Thymus (tissue), 11 donors: ENCODE data around the gene KCNJ5. TPM values are rescaled to one million over a fixed set of nuclear protein-coding genes. Genes with fewer than 3 reads are reported as not detected.

Experiments
- DNase-seq, 9 donors: peaks; one replicate each; pipeline ENCODE4 v3.0.0-alpha.2; 2013; ENCODE audit warnings: low spot score in 9 of 9, low read depth in 6 of 9, missing footprints in 1 of 9
- H3K27ac ChIP-seq, 2 donors: one replicate each; pipeline ENCODE4 v1.5.1; 2013; ENCODE audit warnings: control low read depth in 1 of 2, low read depth in 1 of 2, low read length in 1 of 2, mild to moderate bottlenecking in 1 of 2, moderate library complexity in 1 of 2
- H3K27me3 ChIP-seq, 2 donors: one replicate each; pipeline ENCODE4 v1.5.1; 2013; ENCODE audit warnings: low read length in 1 of 2; ENCODE audit not compliant: control insufficient read depth in 2 of 2, insufficient read depth in 1 of 2
- H3K36me3 ChIP-seq, 2 donors: one replicate each; pipeline ENCODE4 v1.5.1; 2013; ENCODE audit warnings: low read length in 1 of 2, mild to moderate bottlenecking in 1 of 2, moderate library complexity in 1 of 2; ENCODE audit not compliant: control insufficient read depth in 2 of 2, insufficient read depth in 2 of 2
- H3K4me1 ChIP-seq, 2 donors: one replicate each; pipeline ENCODE4 v1.5.1; 2013; ENCODE audit warnings: low read length in 2 of 2; ENCODE audit not compliant: control insufficient read depth in 2 of 2, insufficient read depth in 2 of 2
- H3K4me3 ChIP-seq, 2 donors: one replicate each; pipeline ENCODE4 v1.5.1; 2013; ENCODE audit warnings: low read length in 2 of 2, control low read depth in 1 of 2, mild to moderate bottlenecking in 1 of 2
- H3K9me3 ChIP-seq, 2 donors: one replicate each; pipeline ENCODE4 v1.5.1; 2013; ENCODE audit warnings: low read length in 1 of 2, mild to moderate bottlenecking in 1 of 2; ENCODE audit not compliant: control insufficient read depth in 2 of 2, insufficient read depth in 1 of 2
- WGBS: extraction: QIAGEN DNeasy Blood & Tissue Kit; methylation state at CpG from one replicate; pipeline ENCODE4 v1.1.7; 2013; 5-methylcytosine and 5-hydroxymethylcytosine counted together
- polyA plus RNA-seq: library from polyadenylated mRNA; stranded (reverse); fragments of 200-250 nt; gene quantifications from one replicate; pipeline ENCODE4 v1.2.3, GENCODE V29; 2013
- total RNA-seq: library from RNA; stranded (reverse); fragments of 120-200 nt; gene quantifications from one replicate; pipeline ENCODE4 v1.2.4, GENCODE V29; 2013
- donor health status: healthy.

KCNJ5 gene
- total and polyA plus RNA-seq, 2 donors: 0.55 to 7.2 TPM

DNA sequence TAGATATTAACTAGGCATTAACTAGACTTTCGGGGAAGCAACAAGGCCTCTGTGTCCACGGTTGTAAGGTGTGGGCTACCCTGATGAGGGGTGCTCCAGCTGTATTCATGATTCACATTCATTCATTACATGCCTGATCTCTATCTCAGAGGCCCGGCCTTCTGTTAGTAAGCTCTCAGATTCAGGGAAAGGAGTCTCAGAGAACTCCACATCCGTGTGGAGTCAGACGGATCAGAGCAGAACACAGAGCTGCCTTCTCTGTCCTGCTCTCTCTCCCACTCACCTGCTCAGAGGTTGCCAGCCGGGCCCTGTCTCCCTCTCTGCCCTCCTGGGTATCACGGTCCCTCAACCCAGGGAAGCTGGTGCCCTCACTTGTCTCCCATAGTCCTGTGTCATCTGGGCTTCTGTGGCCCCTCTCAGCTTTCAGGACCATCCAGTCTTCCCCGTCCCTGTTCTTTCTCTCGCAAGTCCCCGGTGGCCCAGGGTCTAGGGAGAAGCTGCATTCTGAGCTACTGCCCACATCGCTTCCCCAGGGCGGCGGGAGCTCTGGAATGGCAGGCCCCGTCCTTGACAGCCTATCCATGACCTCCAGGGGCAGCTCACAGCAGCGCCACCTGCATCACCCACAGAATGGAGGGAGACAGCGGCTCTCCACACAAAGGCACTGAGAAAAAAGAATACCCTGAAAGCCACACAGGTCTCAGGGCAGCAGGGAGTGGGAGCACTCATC lies 47.2 kb downstream of the KCNJ5 start:
- no peak overlapping the region for H3K4me3 ChIP-seq
- DNase-seq: no peak
- no peak overlapping the region for H3K27ac ChIP-seq
- H3K27me3 ChIP-seq: peaks cover 0 to 4% of the 10 kb centered on the region in 2 donors
- H3K4me1 ChIP-seq: peaks cover 0 to 15% of the 10 kb centered on the region in 2 donors
- no peaks in the 10 kb centered on the region for H3K9me3 ChIP-seq
- no peaks in the 10 kb centered on the region for H3K36me3 ChIP-seq
- WGBS: 97% methylated on average over 16 of the region's 16 CpGs

DNA sequence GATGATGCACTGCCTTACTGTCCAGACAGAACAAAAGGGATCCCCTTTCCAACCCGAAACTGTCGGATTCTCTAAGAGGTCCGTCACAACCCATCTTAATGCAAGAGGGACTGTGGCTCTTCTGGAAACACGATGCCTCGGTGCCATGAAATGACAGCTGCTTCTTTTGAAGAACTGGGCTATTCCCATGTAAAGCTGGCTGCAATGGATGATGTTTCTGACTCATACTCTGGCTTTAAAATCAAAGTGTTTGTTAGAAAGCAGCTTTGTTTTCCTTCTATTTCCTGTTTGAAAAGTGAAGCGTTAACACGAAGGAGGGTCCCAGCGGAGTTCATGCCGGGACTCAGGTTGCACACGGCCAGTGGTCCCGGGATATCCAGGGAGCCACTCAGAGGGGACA lies 48.4 kb downstream of the KCNJ5 start:
- Histone ChIP-seq H3K4me1 (peaks cover 0 to 15% of the 10 kb centered on the region in 2 donors), H3K36me3 (no peaks in the 10 kb centered on the region), H3K27ac (peak overlapping the region in 1 of 2 donors; percentile 50), H3K9me3 (no peaks in the 10 kb centered on the region), H3K27me3 (peaks cover 0 to 4% of the 10 kb centered on the region in 2 donors), H3K4me3 (no peak overlapping the region)
- no peak for DNase-seq
- 93% methylated on average over 11 of the region's 11 CpGs for WGBS

DNA sequence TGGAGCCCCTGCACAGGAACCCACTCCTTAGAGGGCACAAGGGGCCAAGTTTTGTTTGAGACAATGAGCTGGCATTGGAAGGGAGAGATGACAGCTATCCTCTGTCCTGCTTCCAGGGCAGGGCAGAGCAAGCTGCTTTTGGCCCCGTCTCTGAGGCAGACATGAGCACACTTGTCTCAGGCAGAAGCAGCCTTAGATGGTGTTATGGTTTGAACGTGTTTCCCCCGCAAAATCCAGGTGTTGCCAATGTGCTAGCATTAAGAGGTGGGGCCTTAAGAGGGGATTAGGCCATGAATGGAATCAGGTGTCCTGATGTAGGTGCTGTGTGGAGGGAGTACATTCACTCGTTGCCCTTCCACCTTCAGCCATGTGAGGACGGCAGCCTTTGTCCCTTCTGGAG lies 49.0 kb downstream of the KCNJ5 start:
- no peaks in the 10 kb centered on the region for H3K9me3 ChIP-seq
- WGBS: 88% methylated on average over 5 of the region's 5 CpGs
- peaks cover 0 to 4% of the 10 kb centered on the region in 2 donors for H3K27me3 ChIP-seq
- no peak overlapping the region for H3K4me3 ChIP-seq
- H3K4me1 ChIP-seq: peaks cover 0 to 15% of the 10 kb centered on the region in 2 donors
- DNase-seq: no peak
- H3K36me3 ChIP-seq: no peaks in the 10 kb centered on the region
- H3K27ac ChIP-seq: peak overlapping the region; percentile 72 to 74

DNA sequence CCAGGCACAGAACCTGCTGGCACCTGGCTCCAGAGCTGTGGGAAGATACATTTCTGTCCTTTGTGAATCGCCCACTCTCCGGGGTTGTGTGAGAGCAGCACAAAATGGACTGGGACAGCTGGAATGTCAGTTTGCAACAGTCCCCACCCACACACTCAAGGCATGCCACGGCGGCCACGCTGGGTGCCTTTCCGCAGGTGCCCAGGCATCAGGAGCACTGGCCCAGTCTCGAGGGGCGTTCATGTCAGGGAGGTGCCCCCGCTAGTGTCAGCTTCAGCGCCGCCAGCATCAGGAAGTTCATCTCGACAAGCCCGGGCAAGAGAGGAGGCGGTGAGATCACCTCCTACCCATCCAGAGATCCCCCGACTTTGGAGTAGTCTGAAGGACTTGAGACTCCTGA lies 49.4 kb downstream of the KCNJ5 start:
- peaks cover 0 to 15% of the 10 kb centered on the region in 2 donors for H3K4me1 ChIP-seq
- H3K27ac ChIP-seq: peak overlapping the region; percentile 72 to 74
- H3K27me3 ChIP-seq: peaks cover 0 to 4% of the 10 kb centered on the region in 2 donors
- no peaks in the 10 kb centered on the region for H3K36me3 ChIP-seq
- DNase-seq: no peak
- H3K9me3 ChIP-seq: no peaks in the 10 kb centered on the region
- H3K4me3 ChIP-seq: no peak overlapping the region
- WGBS: 94% methylated on average over 15 of the region's 15 CpGs

DNA sequence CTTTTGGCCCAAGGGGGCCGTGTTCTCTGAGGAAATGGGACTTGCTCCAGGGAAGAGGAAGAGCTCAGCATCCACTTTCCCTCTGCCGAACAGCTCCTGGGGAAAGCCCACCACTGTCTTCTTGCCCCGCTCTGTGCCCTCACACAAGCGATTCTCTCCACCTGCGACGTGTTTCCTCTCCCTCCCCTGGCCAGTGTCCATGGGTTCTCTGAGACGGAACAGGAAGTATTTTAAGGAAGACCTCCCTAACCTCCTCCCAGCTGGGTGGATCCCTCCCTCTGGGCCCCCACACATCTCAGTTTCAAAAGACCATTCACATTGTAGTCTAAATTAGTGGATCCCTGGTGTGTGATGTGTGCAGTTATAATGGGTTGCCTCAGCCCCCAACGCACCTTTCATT lies 50.0 kb downstream of the KCNJ5 start:
- WGBS: 78% methylated on average over 8 of the region's 8 CpGs
- H3K36me3 ChIP-seq: no peaks in the 10 kb centered on the region
- peaks cover 0 to 4% of the 10 kb centered on the region in 2 donors for H3K27me3 ChIP-seq
- peak overlapping the region; percentile 46 to 62 for H3K27ac ChIP-seq
- no peak for DNase-seq
- H3K4me1 ChIP-seq: peaks cover 0 to 15% of the 10 kb centered on the region in 2 donors
- H3K4me3 ChIP-seq: no peak overlapping the region
- no peaks in the 10 kb centered on the region for H3K9me3 ChIP-seq

DNA sequence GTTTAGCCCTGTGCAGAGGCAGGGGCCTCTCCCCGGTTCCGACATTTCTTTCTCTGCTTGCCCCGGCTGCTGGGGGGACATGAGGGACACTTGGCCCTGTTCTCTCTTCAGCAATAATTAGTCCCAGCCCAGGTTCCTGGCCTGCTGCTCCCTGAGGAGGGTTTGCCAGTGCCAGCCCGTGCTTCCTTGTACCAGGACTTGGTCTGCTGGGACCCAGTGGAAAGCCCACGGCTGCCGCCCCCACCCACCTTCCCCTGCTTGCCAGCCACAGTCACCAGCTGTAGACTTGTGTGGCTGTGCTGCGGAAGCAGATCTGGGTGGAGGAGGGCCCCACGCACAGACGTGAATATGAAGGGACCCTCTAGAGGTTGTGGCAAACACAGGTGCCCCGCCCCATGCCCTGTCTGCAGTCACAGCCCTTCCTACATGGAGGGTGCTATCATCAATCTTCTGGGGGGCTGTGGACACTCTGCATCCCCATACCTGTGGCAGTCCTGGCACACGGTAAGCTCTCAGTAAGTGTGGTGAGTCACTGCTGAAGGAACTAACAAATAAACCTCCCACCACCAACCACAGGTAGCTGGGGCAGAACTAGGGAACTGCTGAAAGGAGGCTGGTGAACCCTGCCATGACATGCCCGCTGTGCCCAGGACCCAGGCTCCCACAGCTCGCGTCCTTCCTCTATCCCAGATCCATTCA lies 50.6 kb downstream of the KCNJ5 start:
- H3K9me3 ChIP-seq: no peaks in the 10 kb centered on the region
- H3K4me3 ChIP-seq: peak overlapping the region in 1 of 2 donors; percentile 1
- 89% methylated on average over 14 of the region's 14 CpGs for WGBS
- peaks cover 0 to 15% of the 10 kb centered on the region in 2 donors for H3K4me1 ChIP-seq
- no peaks in the 10 kb centered on the region for H3K36me3 ChIP-seq
- H3K27ac ChIP-seq: peak overlapping the region in 1 of 2 donors; percentile 30
- H3K27me3 ChIP-seq: peaks cover 0 to 4% of the 10 kb centered on the region in 2 donors
- no peak for DNase-seq

DNA sequence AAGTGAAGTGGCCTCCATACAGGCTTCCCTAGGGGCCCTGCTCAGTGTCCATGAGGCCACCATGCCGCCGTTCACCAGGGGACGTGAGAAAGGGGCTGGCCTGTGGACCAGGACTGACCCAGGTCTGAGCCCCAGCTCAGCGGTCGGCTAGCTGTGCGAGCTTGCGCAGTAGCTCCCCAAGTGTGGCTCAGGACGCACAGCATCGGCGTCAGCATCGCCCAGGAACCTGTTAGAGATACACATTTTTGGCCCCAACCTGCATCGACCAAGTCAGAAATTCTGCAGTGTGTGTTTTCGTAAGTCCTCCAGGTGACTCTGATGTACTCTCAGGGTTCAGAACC lies 51.1 kb downstream of the KCNJ5 start:
- WGBS: 98% methylated on average over 13 of the region's 13 CpGs
- no peak for DNase-seq
- Histone ChIP-seq H3K27me3 (peaks cover 0 to 4% of the 10 kb centered on the region in 2 donors), H3K4me3 (peak overlapping the region in 1 of 2 donors; percentile 1), H3K27ac (peak overlapping the region in 1 of 2 donors; percentile 30), H3K36me3 (no peaks in the 10 kb centered on the region), H3K4me1 (peaks cover 0 to 10% of the 10 kb centered on the region in 2 donors), H3K9me3 (no peaks in the 10 kb centered on the region)

DNA sequence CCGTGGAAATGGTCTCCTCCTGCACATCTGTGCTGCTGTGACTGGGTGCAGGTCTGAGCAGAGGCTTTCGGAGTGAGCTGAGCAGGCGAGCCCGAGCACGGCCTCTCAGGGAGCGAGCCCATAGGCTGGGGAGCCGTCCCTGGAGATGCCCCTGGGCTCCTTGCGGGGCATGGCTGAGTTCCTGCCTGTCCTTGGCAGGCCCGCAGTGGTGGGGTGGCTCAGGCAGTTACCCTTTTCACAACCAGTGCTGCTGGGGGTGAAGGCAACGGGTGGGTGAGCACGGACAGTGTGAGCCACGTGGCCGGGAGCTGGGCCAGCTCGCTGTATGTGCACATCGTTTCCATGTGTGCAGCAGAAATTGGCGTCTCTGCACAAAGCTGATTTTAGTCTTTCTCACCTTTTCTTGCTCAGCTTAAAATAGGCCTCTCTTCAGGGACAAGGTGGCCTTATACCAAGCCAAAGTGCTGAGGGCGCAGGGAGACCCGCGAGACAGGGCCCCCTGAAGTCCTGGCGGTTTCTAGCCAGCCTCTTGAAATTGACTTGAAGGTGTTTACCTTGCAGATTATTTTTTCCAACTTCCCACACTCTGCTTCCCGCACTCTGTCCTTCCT lies 51.8 kb downstream of the KCNJ5 start, which contains the start of gene TP53AIP1:
TP53AIP1 (minus strand) TSS at position 55 of the 611 bp plus-strand sequence. CDS start 5,053 bp downstream, outside the sequence.
- 95% methylated on average over 21 of the region's 21 CpGs for WGBS
- Histone ChIP-seq H3K27ac (peak within 1 kb of the TSS in 1 of 2 donors; percentile 30), H3K4me3 (peak within 1 kb of the TSS in 1 of 2 donors; percentile 1), H3K27me3 (peaks cover 0 to 4% of the 10 kb centered on the region in 2 donors), H3K4me1 (peaks cover 0 to 9% of the 10 kb centered on the region in 2 donors), H3K9me3 (no peaks in the 10 kb centered on the region), H3K36me3 (no peaks in the 10 kb centered on the region)
- no peak for DNase-seq
